Neural progenitor cell (in vitro differentiated cells): ENCODE results near the gene STEAP2. TPM values are rescaled to one million over a fixed set of nuclear protein-coding genes. Genes with fewer than 3 reads are reported as not detected.

Experiments
- DNase-seq: peaks from one replicate; pipeline ENCODE4 v3.0.0-alpha.2; 2016; ENCODE audit warnings: low spot score
- H2AFZ ChIP-seq: fragments of 200-600 bp; sonication (generic); replicated peaks from 2 replicates; pipeline ENCODE4 v1.6.1; 2016; ENCODE audit warnings: antibody characterized with exemption
- H3F3A ChIP-seq: fragments of 200-600 bp; sonication (generic); 2 replicates; pipeline ENCODE4 v1.6.1; 2016; ENCODE audit warnings: antibody characterized with exemption, low read depth
- H3K27ac ChIP-seq: fragments of 200-600 bp; sonication (generic); 2 replicates; pipeline ENCODE4 v1.5.1; 2016; ENCODE audit warnings: mild to moderate bottlenecking
- H3K27me3 ChIP-seq: fragments of 200-600 bp; sonication (generic); 2 replicates; pipeline ENCODE4 v1.6.1; 2016; ENCODE audit warnings: mild to moderate bottlenecking, moderate library complexity
- H3K36me3 ChIP-seq: fragments of 200-600 bp; sonication (generic); 2 replicates; pipeline ENCODE4 v1.5.1; 2016
- H3K4me1 ChIP-seq: fragments of 200-600 bp; sonication (generic); 2 replicates; pipeline ENCODE4 v1.6.1; 2016; ENCODE audit warnings: mixed run types
- H3K4me2 ChIP-seq: fragments of 200-600 bp; sonication (generic); 2 replicates; pipeline ENCODE4 v1.6.1; 2016
- H3K4me3 ChIP-seq: fragments of 200-600 bp; sonication (generic); 2 replicates; pipeline ENCODE4 v1.5.1; 2016
- H3K79me2 ChIP-seq: fragments of 200-600 bp; sonication (generic); 2 replicates; pipeline ENCODE4 v1.6.1; 2016; ENCODE audit warnings: low read depth
- H3K9ac ChIP-seq: fragments of 200-600 bp; sonication (generic); 2 replicates; pipeline ENCODE4 v1.6.1; 2016
- H3K9me3 ChIP-seq: fragments of 200-600 bp; sonication (generic); 2 replicates; pipeline ENCODE4 v1.5.1; 2016; ENCODE audit warnings: low read depth
- H4K20me1 ChIP-seq: fragments of 200-600 bp; sonication (generic); 2 replicates; pipeline ENCODE4 v1.6.1; 2016; ENCODE audit warnings: low read depth
- H3K27ac Mint-ChIP-seq: 3 replicates; pipeline ENCODE4 v1.8.0; 2021; ENCODE audit warnings: mixed read lengths
- H3K27me3 Mint-ChIP-seq: 2 replicates; pipeline ENCODE4 v1.8.0; 2022; ENCODE audit warnings: low read depth, mild to moderate bottlenecking, inconsistent platforms, moderate library complexity, mixed read lengths; ENCODE audit not compliant: insufficient read depth
- H3K36me3 Mint-ChIP-seq: 3 replicates; pipeline ENCODE4 v1.8.0; 2021; ENCODE audit warnings: mixed read lengths
- H3K4me1 Mint-ChIP-seq: 3 replicates; pipeline ENCODE4 v1.8.0; 2021; ENCODE audit warnings: mixed read lengths
- H3K4me3 Mint-ChIP-seq: 3 replicates; pipeline ENCODE4 v1.8.0; 2021; ENCODE audit warnings: mild to moderate bottlenecking, moderate library complexity, mixed read lengths
- H3K9me3 Mint-ChIP-seq: 3 replicates; pipeline ENCODE4 v1.8.0; 2020; ENCODE audit warnings: mixed read lengths
- CTCF ChIP-seq: fragments of 200-600 bp; sonication (generic); IDR thresholded peaks from 2 replicates; pipeline ENCODE4 v1.5.1; 2017; ENCODE audit warnings: antibody characterized with exemption, mild to moderate bottlenecking
- EZH2 ChIP-seq: fragments of 200-600 bp; sonication (generic); IDR thresholded peaks from 2 replicates; pipeline ENCODE4 v1.6.1; 2017; ENCODE audit warnings: antibody characterized with exemption, mild to moderate bottlenecking, moderate library complexity
- EZH2phosphoT487 ChIP-seq: fragments of 200-600 bp; sonication (generic); IDR thresholded peaks from 2 replicates; pipeline ENCODE4 v1.6.1; 2017; ENCODE audit warnings: antibody characterized with exemption
- total RNA-seq: library from RNA; depleted of rRNA; stranded (reverse); fragments of >200 nt; gene quantifications from 2 replicates; pipeline ENCODE4 v1.2.3, GENCODE V29; 2015; ENCODE audit warnings: low replicate concordance

STEAP2 gene
- total RNA-seq, 1 donor from 2014 or later, result 3.6 TPM

GRCh38 chr7:90231304-90231703, 19.8 kb downstream of the STEAP2 start:
- no peaks in the 10 kb centered on the region for H3K9me3 ChIP-seq
- no peak overlapping the region for H3K27ac ChIP-seq
- no peaks in the 10 kb centered on the region for H3K36me3 ChIP-seq
- H3K4me2 ChIP-seq, result no peak overlapping the region
- no peaks in the 10 kb centered on the region for H3K4me1 ChIP-seq
- no peak overlapping the region for H3K9ac ChIP-seq
- Mint-ChIP-seq H3K4me1 (no peaks in the 10 kb centered on the region), H3K27me3 (no peaks in the 10 kb centered on the region), H3K9me3 (no peaks in the 10 kb centered on the region), H3K36me3 (no peaks in the 10 kb centered on the region), H3K4me3 (no peak overlapping the region), H3K27ac (no peak overlapping the region)
- no peaks in the 10 kb centered on the region for H3K27me3 ChIP-seq
- H3K79me2 ChIP-seq, result no peaks in the 10 kb centered on the region
- H3F3A ChIP-seq, result no peaks in the 10 kb centered on the region
- H2AFZ ChIP-seq, result no peak overlapping the region
- TF ChIP-seq EZH2phosphoT487 (no peak), EZH2 (no peak), CTCF (no peak)
- no peak for DNase-seq
- no peak overlapping the region for H3K4me3 ChIP-seq
- H4K20me1 ChIP-seq, result no peaks in the 10 kb centered on the region

GRCh38 chr7:90232430-90232829, 20.9 kb downstream of the STEAP2 start:
- Histone ChIP-seq H4K20me1 (no peaks in the 10 kb centered on the region), H3K4me1 (peaks cover 8% of the 10 kb centered on the region), H3F3A (peaks cover 2% of the 10 kb centered on the region), H3K27me3 (no peaks in the 10 kb centered on the region), H3K9me3 (no peaks in the 10 kb centered on the region), H3K27ac (no peak overlapping the region), H2AFZ (no peak overlapping the region), H3K4me3 (no peak overlapping the region), H3K9ac (no peak overlapping the region), H3K4me2 (no peak overlapping the region), H3K79me2 (no peaks in the 10 kb centered on the region), H3K36me3 (no peaks in the 10 kb centered on the region)
- H3K27me3 Mint-ChIP-seq, result no peaks in the 10 kb centered on the region
- no peaks in the 10 kb centered on the region for H3K36me3 Mint-ChIP-seq
- no peaks in the 10 kb centered on the region for H3K9me3 Mint-ChIP-seq
- DNase-seq, result no peak
- H3K4me3 Mint-ChIP-seq, result no peak overlapping the region
- TF ChIP-seq CTCF (no peak), EZH2 (no peak), EZH2phosphoT487 (no peak)
- peaks cover 8% of the 10 kb centered on the region for H3K4me1 Mint-ChIP-seq
- no peak overlapping the region for H3K27ac Mint-ChIP-seq

- Mint-ChIP-seq H3K27me3 (no peaks in the 10 kb centered on the region), H3K4me1 (peaks cover 8% of the 10 kb centered on the region), H3K9me3 (no peaks in the 10 kb centered on the region), H3K36me3 (no peaks in the 10 kb centered on the region), H3K4me3 (no peak overlapping the region), H3K27ac (no peak overlapping the region)
- TF ChIP-seq EZH2phosphoT487 (no peak), EZH2 (no peak)
- H3K9ac ChIP-seq, result no peak overlapping the region
- DNase-seq, result no peak
- peaks cover 2% of the 10 kb centered on the region for H3F3A ChIP-seq
- no peaks in the 10 kb centered on the region for H4K20me1 ChIP-seq
- H3K27ac ChIP-seq, result no peak overlapping the region
- H2AFZ ChIP-seq, result no peak overlapping the region
- no peaks in the 10 kb centered on the region for H3K36me3 ChIP-seq
- no peaks in the 10 kb centered on the region for H3K9me3 ChIP-seq
- no peaks in the 10 kb centered on the region for H3K79me2 ChIP-seq
- no peak overlapping the region for H3K4me2 ChIP-seq
- peaks cover 8% of the 10 kb centered on the region for H3K4me1 ChIP-seq
- H3K27me3 ChIP-seq, result no peaks in the 10 kb centered on the region
- H3K4me3 ChIP-seq, result no peak overlapping the region
Observed at GRCh38 chr7:90233569-90233968, 22.0 kb downstream of the STEAP2 start.

- no peaks in the 10 kb centered on the region for H3K27me3 ChIP-seq
- H2AFZ ChIP-seq, result no peak overlapping the region
- H3K27me3 Mint-ChIP-seq, result peaks cover 2% of the 10 kb centered on the region
- no peak overlapping the region for H3K4me3 ChIP-seq
- no peaks in the 10 kb centered on the region for H3K36me3 Mint-ChIP-seq
- peaks cover 2% of the 10 kb centered on the region for H3F3A ChIP-seq
- no peaks in the 10 kb centered on the region for H3K9me3 ChIP-seq
- H3K4me1 ChIP-seq, result peaks cover 8% of the 10 kb centered on the region
- no peak overlapping the region for H3K9ac ChIP-seq
- no peak overlapping the region for H3K27ac ChIP-seq
- no peak overlapping the region for H3K27ac Mint-ChIP-seq
- H3K36me3 ChIP-seq, result no peaks in the 10 kb centered on the region
- peaks cover 8% of the 10 kb centered on the region for H3K4me1 Mint-ChIP-seq
- no peaks in the 10 kb centered on the region for H4K20me1 ChIP-seq
- H3K79me2 ChIP-seq, result no peaks in the 10 kb centered on the region
- no peak for TF ChIP-seq EZH2
- TF ChIP-seq EZH2phosphoT487, result no peak
- H3K9me3 Mint-ChIP-seq, result no peaks in the 10 kb centered on the region
- peak; percentile 51 for DNase-seq
- H3K4me3 Mint-ChIP-seq, result no peak overlapping the region
- H3K4me2 ChIP-seq, result no peak overlapping the region
Observed at GRCh38 chr7:90236721-90237289, 25.3 kb downstream of the STEAP2 start.
